Measurements from ENCODE around the gene FBN2.

GRCh38 chr5:128253161-128253560, 284.9 kb downstream of the FBN2 start:
- TF ChIP-seq CTCF (IDR thresholded peaks at IDR 0.05) (no peak), POLR2A (IDR thresholded peaks at IDR 0.05) (no peak)

Measured in heart left ventricle (tissue), 13 donors.